Ishikawa (cell line): ENCODE data around the gene MYO16.

Source experiments
- CREB1 ChIP-seq: IDR thresholded peaks from 2 replicates; pipeline ENCODE4 v1.6.1; 2012; ENCODE audit warnings: low read depth
- EGR1 ChIP-seq: IDR thresholded peaks from 2 replicates; pipeline ENCODE4 v1.6.1; 2012
- EP300 ChIP-seq: IDR thresholded peaks from 2 replicates; pipeline ENCODE4 v1.6.1; 2012; ENCODE audit warnings: borderline replicate concordance
- RAD21 ChIP-seq: IDR thresholded peaks from 2 replicates; pipeline ENCODE4 v1.6.1; 2012; ENCODE audit warnings: low read depth
- REST ChIP-seq: IDR thresholded peaks from 2 replicates; pipeline ENCODE4 v1.6.1; 2012; ENCODE audit warnings: low read depth, mild to moderate bottlenecking
- TAF1 ChIP-seq: IDR thresholded peaks from 2 replicates; pipeline ENCODE4 v1.6.1; 2012; ENCODE audit warnings: low read depth, mild to moderate bottlenecking
- TEAD4 ChIP-seq: IDR thresholded peaks from 2 replicates; pipeline ENCODE4 v1.6.1; 2012
- USF1 ChIP-seq: IDR thresholded peaks from 2 replicates; pipeline ENCODE4 v1.6.1; 2012
- YY1 ChIP-seq: IDR thresholded peaks from 2 replicates; pipeline ENCODE4 v1.6.1; 2012; ENCODE audit warnings: low read depth
- ZBTB7A ChIP-seq: IDR thresholded peaks from 2 replicates; pipeline ENCODE4 v1.6.1; 2012; ENCODE audit warnings: low read depth

- TF ChIP-seq YY1 (no peak), CREB1 (no peak), REST (no peak), ZBTB7A (no peak), TEAD4 (no peak), TAF1 (no peak), EP300 (no peak), RAD21 (no peak), USF1 (no peak), EGR1 (no peak)
Measured at GRCh38 chr13:109126891-109127641, 497.7 kb downstream of the MYO16 start.
